AG04449 (cell line): ENCODE measurements around the gene SDK1.

Experiments
- CTCF ChIA-PET: fragments of 350-600 bp; formaldehyde crosslinking; extraction: SDS; loops from one replicate; lab custom pipeline; 2021; ENCODE audit warnings: antibody characterized with exemption; lab: Yijun Ruan, JAX
- POLR2A ChIA-PET: fragments of 400-600, 350-600 bp; formaldehyde crosslinking; extraction: SDS; loops from one replicate; lab custom pipeline; 2020; ENCODE audit warnings: antibody characterized with exemption, inconsistent platforms; lab: Yijun Ruan, JAX
- DNase-seq: peaks from one replicate; pipeline ENCODE4 v3.0.0-alpha.2; 2010; ENCODE audit warnings: low read depth, low spot score
- H3K4me3 ChIP-seq: 2 replicates; pipeline ENCODE4 v1.5.1; 2011; ENCODE audit warnings: low read depth, mild to moderate bottlenecking, control low read depth, low read length
- CTCF ChIP-seq: IDR thresholded peaks from one replicate; pipeline ENCODE4 v1.5.1; 2011; ENCODE audit warnings: mild to moderate bottlenecking, moderate library complexity, low read length, control low read depth, inconsistent platforms; ENCODE audit not compliant: insufficient read depth; ENCODE audit errors: missing control alignments

SDK1 gene

GRCh38 chr7:3564231-3564630 is 263.2 kb downstream of the SDK1 start:
- ChIA-PET CTCF (no interaction called here), POLR2A (no interaction called here)
- no peak overlapping the region for H3K4me3 ChIP-seq
- TF ChIP-seq CTCF, result no peak
- no peak for DNase-seq

GRCh38 chr7:3568516-3568915 is 267.5 kb downstream of the SDK1 start:
- ChIA-PET CTCF (no interaction called here), POLR2A (no interaction called here)
- no peak overlapping the region for H3K4me3 ChIP-seq
- no peak for TF ChIP-seq CTCF
- no peak for DNase-seq

GRCh38 chr7:3569643-3570042 is 268.6 kb downstream of the SDK1 start:
- TF ChIP-seq CTCF, result no peak
- ChIA-PET POLR2A (no interaction called here), CTCF (no interaction called here)
- H3K4me3 ChIP-seq, result no peak overlapping the region
- DNase-seq, result no peak

GRCh38 chr7:3573151-3573550 is 272.1 kb downstream of the SDK1 start:
- POLR2A ChIA-PET, result no interaction called here
- DNase-seq, result no peak
- no peak for TF ChIP-seq CTCF
- H3K4me3 ChIP-seq, result no peak overlapping the region
- CTCF ChIA-PET, result no interaction called here

GRCh38 chr7:3574386-3574785 is 273.3 kb downstream of the SDK1 start:
- POLR2A ChIA-PET, result no interaction called here
- no peak for DNase-seq
- no peak for TF ChIP-seq CTCF
- CTCF ChIA-PET, result no interaction called here
- no peak overlapping the region for H3K4me3 ChIP-seq

- no peak for TF ChIP-seq CTCF
- no peak overlapping the region for H3K4me3 ChIP-seq
- CTCF ChIA-PET, result no interaction called here
- no peak for DNase-seq
- POLR2A ChIA-PET, result no interaction called here
These were observed 274.9 kb downstream of the SDK1 start for GRCh38 chr7:3575753-3576531.
